AG08395 (cell line): ENCODE results near the gene ARRDC4.
"Not testable (repeated sequence)": the region's sequence is repeated elsewhere in the genome, so short reads cannot be mapped to it uniquely, and the experiment has no call there.

Experiments
- DNase-seq: peaks from one replicate; pipeline ENCODE4 v3.0.0; 2012; ENCODE audit warnings: mixed read lengths, low spot score

ARRDC4 gene

DNA sequence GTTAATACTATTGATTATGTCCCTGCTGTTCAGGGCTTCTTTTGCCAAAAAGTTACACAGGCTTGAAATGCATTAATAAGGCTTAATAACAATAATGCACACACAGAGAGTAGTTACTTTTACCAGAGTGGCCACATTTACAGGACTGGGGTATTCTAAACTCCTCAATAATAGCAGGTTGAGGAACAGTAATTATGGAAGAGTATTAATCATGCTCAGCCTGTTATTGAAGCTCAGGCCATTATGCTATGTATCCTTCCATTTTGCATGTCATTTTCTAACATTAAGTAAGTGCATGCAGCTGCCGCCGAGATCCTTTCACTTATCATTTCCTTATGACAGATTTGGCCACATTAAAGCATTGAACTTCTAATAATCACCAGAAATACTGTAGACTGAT is 5.7 kb downstream of the ARRDC4 start:
- DNase-seq = no peak

DNA sequence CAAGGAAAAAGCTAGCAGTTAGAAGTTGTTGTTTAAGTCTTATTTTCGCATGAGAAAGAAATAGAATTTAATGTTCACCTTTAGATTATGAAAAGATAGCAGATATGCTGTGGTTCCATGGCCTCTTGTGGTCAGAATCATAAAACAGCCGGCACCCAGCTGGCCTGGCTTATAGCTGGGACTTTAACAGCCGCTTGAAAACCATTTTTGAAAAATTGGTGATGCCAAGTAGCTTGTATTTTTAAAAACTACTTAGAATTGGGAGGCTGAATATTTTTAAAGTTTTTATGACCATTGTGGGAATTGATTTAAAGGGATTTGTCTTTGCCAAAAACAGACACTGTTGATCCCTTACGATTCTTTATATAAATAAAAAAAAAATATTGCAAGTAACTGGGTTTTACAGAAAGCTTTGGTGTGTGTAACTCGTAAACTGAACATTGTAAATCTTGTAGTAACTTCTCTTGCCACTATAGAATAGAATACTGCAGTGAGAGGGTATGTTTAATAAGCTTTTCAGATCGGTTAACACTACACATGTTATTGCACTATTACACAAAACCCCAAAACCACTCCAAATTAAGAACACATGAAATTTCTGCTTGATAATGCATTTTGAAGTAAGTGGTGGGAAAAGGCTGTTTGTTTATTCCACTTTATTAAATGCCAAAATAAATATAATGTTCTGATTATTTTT is 6.6 kb downstream of the ARRDC4 start:
- no peak for DNase-seq

- no peak for DNase-seq
These were observed 7.4 kb downstream of the ARRDC4 start for GRCh38 chr15:97967881-97968280.

- peak; percentile 81 for DNase-seq
These were observed 7.9 kb downstream of the ARRDC4 start for GRCh38 chr15:97968380-97968779.

GRCh38 chr15:97972366-97972765 is 11.9 kb downstream of the ARRDC4 start:
- no peak for DNase-seq

DNA sequence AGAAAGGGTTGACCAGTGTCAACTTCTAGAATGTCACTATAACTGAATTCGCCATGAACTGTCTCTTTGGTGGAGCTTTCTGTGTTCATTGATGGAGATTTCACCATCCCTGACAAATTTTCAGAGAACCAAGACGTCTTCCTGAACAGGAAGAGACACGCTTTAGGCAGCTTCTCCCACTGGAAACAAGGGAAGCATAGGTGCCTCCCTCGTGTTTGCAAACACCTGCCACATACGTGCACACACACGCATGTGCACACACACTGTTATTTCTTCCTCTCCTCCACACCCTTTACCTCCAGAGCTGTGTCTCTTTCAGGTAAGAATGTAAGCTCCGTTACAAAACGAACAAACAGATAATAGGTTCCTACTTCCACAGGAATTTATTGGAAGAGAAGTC is 15.6 kb downstream of the ARRDC4 start:
- no peak for DNase-seq

DNA sequence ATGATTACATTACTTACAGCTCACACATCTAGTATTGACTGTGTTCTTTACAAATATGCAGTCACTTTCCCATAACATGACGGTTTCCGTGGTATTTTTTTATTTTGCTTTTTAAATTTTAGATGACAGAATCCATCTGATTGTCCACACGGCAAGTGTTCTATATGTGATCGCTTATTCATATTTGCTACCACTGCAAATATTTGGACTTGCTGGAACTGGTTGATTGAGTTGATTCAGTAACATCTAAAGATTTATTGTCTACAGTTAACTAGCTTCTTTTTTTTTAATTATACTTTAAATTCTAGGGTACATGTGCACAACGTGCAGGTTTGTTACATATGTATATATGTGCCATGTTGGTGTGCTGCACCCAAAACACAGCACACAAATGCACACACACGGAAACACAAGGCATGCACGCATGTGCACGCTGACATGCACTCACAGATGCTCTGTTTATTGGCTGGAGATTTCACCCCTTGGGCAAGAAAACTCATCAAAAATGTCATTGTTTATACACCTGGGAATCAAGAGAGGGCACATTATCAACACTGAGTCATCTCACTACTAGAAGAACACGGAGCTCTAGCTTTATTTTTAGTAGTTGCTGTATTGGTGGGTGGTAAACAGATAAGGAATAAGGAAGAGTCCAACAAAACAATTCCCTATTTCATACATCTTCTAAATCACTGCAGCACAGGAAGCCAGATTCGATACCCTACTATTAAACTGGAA is 16.4 kb downstream of the ARRDC4 start:
- DNase-seq = no peak

DNA sequence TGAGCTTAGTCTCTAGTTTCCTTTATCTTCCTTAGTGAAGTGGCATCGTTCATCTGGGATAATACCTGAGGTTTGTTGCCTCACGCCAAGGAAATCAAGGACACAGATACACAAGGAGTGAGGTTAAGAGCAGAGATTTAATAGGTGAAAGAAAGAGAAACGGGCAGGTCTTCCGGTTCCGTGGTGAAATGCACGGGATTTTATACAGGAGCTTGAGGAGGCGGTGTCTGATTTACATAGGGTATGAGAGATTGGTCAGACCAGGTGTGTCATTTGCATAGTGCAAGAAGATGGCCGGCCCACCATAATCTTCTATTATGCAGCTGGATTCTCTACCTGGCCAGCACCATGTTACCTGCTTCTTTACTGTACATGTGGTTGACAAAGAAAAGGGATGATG is 17.2 kb downstream of the ARRDC4 start:
- DNase-seq = no peak

DNA sequence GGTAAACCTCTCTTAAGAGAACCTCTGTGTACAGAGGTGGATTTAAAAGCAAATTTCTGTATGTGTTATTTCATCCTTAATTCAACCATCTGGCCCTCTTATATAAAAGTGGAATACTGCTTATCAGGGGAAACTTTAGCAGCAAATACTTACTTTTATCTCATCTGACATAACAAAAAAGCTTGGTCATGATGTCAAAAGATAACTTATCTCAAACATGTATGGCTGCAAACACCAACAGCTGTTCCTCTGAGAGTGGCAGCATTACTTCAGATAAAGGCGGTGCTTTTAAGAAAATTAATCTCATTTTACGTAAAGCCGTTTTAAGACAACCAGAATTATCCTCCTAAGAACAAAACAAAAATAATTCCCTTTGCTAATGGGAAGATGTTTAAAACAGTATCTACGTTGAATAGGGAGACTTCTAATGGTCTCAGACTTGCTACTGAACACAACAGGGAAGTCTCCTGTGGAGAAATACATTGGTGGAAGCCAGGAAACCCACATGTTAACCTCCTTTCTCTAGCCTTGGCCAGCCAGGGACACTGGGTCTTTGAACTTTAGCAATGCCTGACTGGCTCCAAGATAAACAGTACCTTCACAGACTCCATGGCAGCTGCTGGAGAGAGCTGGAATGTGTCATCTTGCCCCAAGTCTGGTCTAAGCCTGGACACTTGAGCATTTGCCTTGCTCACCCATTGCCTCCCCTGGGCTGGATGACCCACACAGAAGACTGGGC is 18.1 kb downstream of the ARRDC4 start:
- DNase-seq = peak; percentile 29

DNA sequence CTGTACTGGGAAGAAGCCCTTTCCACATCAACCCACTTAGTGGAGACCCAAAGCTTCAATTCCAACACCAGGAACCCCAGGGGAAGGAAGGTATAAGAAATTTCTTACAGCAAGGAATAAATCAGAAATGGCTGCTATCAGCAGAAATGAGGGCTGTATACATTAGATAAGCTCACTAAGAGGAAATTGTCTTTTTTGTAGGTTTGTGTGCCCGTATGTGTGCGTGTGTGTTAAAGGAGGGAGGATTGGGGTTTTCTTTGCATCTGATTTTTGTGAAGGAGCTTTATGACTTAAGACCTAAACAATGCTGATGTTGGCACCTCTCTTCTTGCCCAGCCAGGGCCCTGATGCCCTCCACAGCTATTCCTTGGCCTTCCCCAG is 18.6 kb downstream of the ARRDC4 start:
- no peak for DNase-seq

GRCh38 chr15:97981058-97981457 is 20.6 kb downstream of the ARRDC4 start:
- no peak for DNase-seq

DNA sequence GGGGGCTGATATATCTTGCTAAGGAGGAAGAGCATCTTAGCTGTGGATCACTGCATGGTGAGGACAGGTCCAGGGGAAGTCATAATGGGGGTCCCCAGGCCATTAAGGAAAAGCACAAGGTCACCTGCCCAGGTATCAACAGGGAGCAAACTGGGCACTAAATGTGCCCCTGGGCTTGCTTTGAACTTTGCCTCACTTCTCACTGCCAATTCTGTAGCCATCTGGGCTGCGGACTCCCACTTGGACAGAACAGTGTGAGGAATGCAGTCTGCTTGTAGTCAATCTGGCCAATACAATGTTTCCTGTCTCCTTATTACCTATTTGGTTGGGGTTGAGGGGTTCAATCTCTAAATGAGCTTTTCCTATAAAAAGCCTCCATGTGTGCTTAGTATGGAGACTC is 21.3 kb downstream of the ARRDC4 start:
- DNase-seq = no peak

GRCh38 chr15:97984157-97984556 is 23.7 kb downstream of the ARRDC4 start:
- DNase-seq = no peak

- not testable (repeated sequence) for DNase-seq
These were observed 25.5 kb downstream of the ARRDC4 start for GRCh38 chr15:97985979-97986378.

DNA sequence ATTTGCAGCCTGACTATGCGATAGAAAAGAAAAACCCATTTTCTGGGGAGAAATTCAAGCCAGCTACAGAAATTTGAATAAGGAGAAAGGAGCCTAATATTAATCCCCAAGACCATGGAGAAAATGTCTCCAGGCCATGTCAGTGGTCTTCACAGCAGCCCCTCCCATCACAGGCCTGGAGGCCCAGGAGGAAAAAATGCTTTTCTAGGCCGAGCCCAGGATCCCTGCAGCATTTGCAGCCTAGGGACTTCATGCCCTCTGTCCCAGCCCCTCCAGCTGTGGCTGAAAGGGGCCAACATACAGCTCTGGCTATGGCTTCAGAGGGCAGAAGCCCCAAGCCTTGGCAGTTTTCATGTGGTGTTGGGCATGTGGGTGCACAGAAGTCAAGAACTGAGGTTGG is 26.3 kb downstream of the ARRDC4 start:
- DNase-seq = no peak

DNA sequence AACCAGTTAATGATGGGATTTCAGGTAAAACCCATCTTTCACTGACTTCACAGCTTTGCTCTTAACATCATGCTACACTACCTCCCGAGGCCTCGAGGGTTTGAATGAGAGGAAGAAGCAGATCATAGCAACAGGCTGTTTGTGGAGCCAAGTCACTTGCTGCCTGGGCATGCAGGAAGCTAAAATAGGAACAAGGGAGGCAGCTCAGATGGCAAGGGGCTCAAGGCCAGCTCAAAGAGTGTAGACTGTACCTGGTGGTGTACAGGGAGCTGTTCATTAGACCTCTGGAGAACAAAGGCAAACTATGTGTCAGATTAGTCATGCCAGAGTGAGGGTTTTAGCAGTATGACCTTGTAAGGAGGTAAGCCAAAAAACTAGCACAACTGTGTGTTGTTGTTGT is 28.8 kb downstream of the ARRDC4 start:
- no peak for DNase-seq

DNA sequence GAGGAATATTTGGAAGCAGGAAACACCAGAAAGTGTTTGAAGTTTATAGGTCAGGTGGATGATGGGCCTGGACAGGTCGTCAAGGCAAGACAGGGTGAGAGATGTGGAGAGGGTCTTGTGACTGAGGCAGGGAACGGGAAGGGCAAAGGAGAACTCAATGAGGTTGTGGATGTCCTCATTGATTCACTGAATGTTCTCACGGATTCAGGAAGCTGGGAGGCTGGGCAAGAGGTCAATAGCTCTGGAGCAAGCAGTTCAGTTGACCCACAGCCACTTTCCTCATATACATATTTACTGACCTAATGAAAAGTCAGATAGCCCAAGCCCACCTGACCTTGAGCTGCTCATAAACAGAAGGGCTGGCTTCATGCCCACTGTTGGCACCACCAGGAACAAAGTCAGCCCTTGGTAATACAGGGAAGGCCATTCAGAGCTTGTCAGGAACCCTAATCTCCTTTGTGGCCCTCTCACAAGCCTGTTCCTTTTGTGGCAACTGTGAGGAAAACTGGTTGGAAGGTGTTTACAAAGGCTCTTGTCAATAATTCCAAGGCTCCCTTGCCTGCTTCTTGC is 31.6 kb downstream of the ARRDC4 start:
- DNase-seq = no peak

- DNase-seq = no peak
These were observed 32.3 kb downstream of the ARRDC4 start for GRCh38 chr15:97992823-97993222.

- DNase-seq = peak; percentile 21
These were observed 32.8 kb downstream of the ARRDC4 start for GRCh38 chr15:97993310-97993738.

DNA sequence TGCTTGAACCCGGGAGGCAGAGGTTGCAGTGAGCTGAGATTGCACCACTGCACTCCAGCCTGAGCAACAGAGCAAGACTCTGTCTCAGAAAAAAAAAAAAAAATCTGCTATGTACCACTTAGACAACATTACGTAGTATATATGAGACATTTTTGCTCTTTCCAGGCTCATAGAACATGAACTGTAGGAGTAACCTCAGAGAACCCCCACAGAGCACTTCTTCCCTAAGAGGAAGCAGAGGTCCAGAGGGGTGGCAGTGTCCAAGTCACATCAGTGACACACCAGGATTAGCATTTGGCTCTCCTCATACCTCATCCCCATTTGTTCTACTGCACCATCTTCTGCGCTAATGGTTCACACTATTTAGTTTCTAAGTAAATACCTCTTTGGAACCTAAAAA is 33.7 kb downstream of the ARRDC4 start:
- DNase-seq = no peak

- no peak for DNase-seq
These were observed 34.7 kb downstream of the ARRDC4 start for GRCh38 chr15:97995192-97995591.

DNA sequence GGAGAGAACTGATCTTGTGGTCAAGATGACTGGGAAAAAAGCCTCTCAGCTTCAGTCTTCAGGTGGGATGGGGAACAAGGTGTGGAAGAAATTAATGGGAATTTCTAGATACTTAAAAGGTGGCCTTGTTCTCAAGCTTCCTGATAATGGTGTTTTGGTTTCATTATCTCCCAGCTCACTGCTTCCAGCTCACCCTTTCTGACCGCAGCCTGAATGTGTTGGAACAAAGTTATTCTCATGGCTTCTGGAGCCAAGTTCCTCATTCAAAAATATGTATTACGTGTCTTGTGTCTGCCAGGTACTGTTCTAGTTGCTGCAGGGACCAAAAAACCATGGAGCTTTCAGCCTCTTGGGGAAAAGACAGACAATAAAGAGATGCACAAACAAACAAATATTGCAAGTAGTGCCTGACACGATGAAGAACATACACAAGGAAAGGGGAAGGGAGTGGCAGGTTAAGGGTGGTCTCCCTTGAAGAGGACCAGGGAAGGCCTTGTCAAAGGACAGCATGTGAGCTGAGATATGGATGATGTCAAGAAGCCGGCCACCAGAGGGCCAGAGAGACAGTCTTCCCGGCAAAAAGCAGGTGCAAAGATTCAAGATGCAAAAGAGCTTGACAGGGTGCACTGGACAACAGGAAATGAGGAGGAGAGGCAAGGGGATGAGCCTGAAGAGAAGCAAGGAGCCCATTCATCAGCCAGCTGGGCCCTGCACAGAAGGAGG is 35.5 kb downstream of the ARRDC4 start:
- peak; percentile 18 for DNase-seq
